ENCODE data around the gene AUTS2. TPM values are rescaled to one million over a fixed set of nuclear protein-coding genes. Genes with fewer than 3 reads are reported as not detected.

Gene AUTS2
- total RNA-seq, 1 experiment from 2014 or later = 50.0 TPM

DNA sequence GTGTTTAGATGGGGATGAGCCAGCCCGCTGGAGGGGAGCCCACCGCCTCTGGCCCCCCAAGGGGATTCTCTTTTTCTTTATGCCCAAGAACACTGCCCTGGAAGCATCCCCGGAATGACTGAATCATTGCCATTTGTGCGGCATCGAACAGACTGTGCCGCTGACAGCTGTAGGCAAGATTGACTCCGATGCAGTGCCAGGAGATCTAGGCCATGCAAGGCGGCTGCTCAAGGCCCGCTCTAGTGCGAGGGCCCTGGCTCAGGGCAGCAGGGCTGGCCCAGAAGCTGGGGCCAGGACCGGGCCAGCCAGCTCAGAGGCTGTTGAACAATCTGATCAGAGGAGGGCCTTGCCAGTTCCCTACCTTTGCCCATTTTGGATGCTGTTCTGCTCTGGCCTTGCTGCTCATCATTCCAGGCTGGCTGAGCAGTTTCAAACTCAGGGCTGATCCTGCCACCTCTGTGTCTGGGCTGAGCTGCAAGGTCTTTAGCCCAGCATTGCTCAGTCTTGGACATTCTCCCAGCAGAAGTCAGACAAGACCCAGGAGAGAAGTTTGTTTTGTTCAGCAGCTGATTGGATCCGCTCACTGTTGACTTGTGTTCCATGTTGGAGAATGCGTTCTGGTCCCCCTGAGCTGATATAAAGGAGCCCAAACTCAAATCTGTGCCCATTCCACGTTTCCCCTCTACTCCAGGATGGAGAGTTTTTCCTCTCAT is 1048.4 kb downstream of the AUTS2 start:
- ATAC-seq = no peak
- ChIA-PET CTCF (no interaction called here), POLR2A (no interaction called here)
- Mint-ChIP-seq H3K9me3 (no peaks in the 10 kb centered on the region), H3K27ac (no peak overlapping the region), H3K4me3 (no peak overlapping the region), H3K36me3 (no peaks in the 10 kb centered on the region), H3K27me3 (ENCODE audit: low read depth) (no peaks in the 10 kb centered on the region), H3K4me1 (peaks cover 3% of the 10 kb centered on the region; the same call in 1 of the 2 replicates)
- TF ChIP-seq NR3C1 (CRISPR knock-in tag; conservative IDR thresholded peaks at IDR 0.05; ENCODE audit: low read depth) (no peak), SMAD4 (CRISPR knock-in tag; IDR thresholded peaks at IDR 0.05) (no peak), ELF4 (CRISPR knock-in tag; IDR thresholded peaks at IDR 0.05; ENCODE audit: low read depth) (no peak), NR2C2 (CRISPR knock-in tag; IDR thresholded peaks at IDR 0.05) (no peak), ETV6 (CRISPR knock-in tag; IDR thresholded peaks at IDR 0.05) (no peak), NR1H2 (CRISPR knock-in tag; IDR thresholded peaks at IDR 0.05) (no peak), SP1 (CRISPR knock-in tag; conservative IDR thresholded peaks at IDR 0.05) (no peak), ZNF121 (CRISPR knock-in tag; IDR thresholded peaks at IDR 0.05) (no peak), GTF2I (CRISPR knock-in tag; conservative IDR thresholded peaks at IDR 0.05) (no peak), TEAD4 (CRISPR knock-in tag; IDR thresholded peaks at IDR 0.05) (no peak), CREM (CRISPR knock-in tag; IDR thresholded peaks at IDR 0.05) (no peak)
- TF ChIP-seq, protein P1, sequence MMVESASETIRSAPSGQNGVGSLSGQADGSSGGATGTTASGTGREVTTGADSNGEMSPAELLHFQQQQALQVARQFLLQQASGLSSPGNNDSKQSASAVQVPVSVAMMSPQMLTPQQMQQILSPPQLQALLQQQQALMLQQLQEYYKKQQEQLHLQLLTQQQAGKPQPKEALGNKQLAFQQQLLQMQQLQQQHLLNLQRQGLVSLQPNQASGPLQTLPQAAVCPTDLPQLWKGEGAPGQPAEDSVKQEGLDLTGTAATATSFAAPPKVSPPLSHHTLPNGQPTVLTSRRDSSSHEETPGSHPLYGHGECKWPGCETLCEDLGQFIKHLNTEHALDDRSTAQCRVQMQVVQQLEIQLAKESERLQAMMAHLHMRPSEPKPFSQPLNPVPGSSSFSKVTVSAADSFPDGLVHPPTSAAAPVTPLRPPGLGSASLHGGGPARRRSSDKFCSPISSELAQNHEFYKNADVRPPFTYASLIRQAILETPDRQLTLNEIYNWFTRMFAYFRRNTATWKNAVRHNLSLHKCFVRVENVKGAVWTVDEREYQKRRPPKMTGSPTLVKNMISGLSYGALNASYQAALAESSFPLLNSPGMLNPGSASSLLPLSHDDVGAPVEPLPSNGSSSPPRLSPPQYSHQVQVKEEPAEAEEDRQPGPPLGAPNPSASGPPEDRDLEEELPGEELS (CRISPR knock-in tag; IDR thresholded peaks at IDR 0.05) = no peak
- TF ChIP-seq, protein P2, sequence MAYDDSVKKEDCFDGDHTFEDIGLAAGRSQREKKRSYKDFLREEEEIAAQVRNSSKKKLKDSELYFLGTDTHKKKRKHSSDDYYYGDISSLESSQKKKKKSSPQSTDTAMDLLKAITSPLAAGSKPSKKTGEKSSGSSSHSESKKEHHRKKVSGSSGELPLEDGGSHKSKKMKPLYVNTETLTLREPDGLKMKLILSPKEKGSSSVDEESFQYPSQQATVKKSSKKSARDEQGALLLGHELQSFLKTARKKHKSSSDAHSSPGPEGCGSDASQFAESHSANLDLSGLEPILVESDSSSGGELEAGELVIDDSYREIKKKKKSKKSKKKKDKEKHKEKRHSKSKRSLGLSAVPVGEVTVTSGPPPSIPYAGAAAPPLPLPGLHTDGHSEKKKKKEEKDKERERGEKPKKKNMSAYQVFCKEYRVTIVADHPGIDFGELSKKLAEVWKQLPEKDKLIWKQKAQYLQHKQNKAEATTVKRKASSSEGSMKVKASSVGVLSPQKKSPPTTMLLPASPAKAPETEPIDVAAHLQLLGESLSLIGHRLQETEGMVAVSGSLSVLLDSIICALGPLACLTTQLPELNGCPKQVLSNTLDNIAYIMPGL (CRISPR knock-in tag; IDR thresholded peaks at IDR 0.05) = no peak
- TF ChIP-seq, protein P3, sequence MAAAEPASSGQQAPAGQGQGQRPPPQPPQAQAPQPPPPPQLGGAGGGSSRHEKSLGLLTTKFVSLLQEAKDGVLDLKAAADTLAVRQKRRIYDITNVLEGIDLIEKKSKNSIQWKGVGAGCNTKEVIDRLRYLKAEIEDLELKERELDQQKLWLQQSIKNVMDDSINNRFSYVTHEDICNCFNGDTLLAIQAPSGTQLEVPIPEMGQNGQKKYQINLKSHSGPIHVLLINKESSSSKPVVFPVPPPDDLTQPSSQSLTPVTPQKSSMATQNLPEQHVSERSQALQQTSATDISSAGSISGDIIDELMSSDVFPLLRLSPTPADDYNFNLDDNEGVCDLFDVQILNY (CRISPR knock-in tag; IDR thresholded peaks at IDR 0.05) = no peak
- TF ChIP-seq, protein P4, sequence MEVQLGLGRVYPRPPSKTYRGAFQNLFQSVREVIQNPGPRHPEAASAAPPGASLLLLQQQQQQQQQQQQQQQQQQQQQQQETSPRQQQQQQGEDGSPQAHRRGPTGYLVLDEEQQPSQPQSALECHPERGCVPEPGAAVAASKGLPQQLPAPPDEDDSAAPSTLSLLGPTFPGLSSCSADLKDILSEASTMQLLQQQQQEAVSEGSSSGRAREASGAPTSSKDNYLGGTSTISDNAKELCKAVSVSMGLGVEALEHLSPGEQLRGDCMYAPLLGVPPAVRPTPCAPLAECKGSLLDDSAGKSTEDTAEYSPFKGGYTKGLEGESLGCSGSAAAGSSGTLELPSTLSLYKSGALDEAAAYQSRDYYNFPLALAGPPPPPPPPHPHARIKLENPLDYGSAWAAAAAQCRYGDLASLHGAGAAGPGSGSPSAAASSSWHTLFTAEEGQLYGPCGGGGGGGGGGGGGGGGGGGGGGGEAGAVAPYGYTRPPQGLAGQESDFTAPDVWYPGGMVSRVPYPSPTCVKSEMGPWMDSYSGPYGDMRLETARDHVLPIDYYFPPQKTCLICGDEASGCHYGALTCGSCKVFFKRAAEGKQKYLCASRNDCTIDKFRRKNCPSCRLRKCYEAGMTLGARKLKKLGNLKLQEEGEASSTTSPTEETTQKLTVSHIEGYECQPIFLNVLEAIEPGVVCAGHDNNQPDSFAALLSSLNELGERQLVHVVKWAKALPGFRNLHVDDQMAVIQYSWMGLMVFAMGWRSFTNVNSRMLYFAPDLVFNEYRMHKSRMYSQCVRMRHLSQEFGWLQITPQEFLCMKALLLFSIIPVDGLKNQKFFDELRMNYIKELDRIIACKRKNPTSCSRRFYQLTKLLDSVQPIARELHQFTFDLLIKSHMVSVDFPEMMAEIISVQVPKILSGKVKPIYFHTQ (CRISPR knock-in tag; IDR thresholded peaks at IDR 0.05) = no peak
- TF ChIP-seq, protein P5, sequence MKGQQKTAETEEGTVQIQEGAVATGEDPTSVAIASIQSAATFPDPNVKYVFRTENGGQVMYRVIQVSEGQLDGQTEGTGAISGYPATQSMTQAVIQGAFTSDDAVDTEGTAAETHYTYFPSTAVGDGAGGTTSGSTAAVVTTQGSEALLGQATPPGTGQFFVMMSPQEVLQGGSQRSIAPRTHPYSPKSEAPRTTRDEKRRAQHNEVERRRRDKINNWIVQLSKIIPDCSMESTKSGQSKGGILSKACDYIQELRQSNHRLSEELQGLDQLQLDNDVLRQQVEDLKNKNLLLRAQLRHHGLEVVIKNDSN (CRISPR knock-in tag; IDR thresholded peaks at IDR 0.05) = no peak
- no peak for DNase-seq (ENCODE audit: low spot score)

DNA sequence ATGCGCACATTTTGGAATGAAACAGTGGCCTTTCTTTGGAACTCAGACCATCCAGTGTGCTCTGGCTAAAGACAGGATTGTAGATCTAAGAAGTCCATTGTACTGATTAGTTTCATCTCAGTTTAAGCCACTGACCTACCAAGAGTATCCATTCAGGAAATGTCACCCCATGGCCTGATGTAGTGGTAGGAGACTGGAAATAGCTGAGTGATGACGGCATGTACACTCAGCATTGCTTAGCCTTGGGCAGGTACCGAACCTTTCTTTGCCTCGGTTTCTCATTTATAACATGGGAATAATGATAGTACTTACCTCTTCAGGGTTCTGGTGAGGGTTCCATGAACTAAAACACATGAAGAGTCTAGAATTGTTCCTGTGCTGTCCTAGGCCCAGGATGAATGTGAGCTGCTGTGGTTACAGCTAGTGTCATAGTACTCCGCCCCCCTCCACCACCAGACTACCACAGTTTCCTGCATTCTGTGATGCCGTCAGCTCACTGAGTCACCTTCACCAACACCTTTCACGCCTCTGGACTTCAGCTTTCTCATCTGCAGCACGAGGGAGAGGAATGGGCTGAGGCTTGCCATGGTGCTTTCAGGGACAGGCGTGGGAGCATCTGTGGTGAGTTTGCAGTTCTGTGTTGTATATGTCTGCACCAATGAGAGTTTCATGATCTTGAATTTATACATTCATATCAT is 1049.7 kb downstream of the AUTS2 start:
- Mint-ChIP-seq H3K27ac (no peak overlapping the region), H3K4me3 (no peak overlapping the region), H3K27me3 (ENCODE audit: low read depth) (no peaks in the 10 kb centered on the region), H3K9me3 (no peaks in the 10 kb centered on the region), H3K4me1 (peaks cover 3% of the 10 kb centered on the region; the same call in 1 of the 2 replicates), H3K36me3 (no peaks in the 10 kb centered on the region)
- no peak for DNase-seq (ENCODE audit: low spot score)
- ChIA-PET CTCF (no interaction called here), POLR2A (no interaction called here)
- ATAC-seq = no peak
- TF ChIP-seq ZNF121 (CRISPR knock-in tag; IDR thresholded peaks at IDR 0.05) (no peak), ZNF396 (CRISPR knock-in tag; IDR thresholded peaks at IDR 0.05; ENCODE audit: borderline replicate concordance) (no peak), NR3C1 (CRISPR knock-in tag; conservative IDR thresholded peaks at IDR 0.05; ENCODE audit: low read depth) (no peak), CREM (CRISPR knock-in tag; IDR thresholded peaks at IDR 0.05) (no peak), ATF1 (CRISPR knock-in tag; IDR thresholded peaks at IDR 0.05) (no peak), GABPB1 (CRISPR knock-in tag; IDR thresholded peaks at IDR 0.05) (no peak), NFE2L1 (CRISPR knock-in tag; IDR thresholded peaks at IDR 0.05) (no peak)
- TF ChIP-seq, protein P1 (CRISPR knock-in tag; IDR thresholded peaks at IDR 0.05) = no peak
- TF ChIP-seq, protein P6, sequence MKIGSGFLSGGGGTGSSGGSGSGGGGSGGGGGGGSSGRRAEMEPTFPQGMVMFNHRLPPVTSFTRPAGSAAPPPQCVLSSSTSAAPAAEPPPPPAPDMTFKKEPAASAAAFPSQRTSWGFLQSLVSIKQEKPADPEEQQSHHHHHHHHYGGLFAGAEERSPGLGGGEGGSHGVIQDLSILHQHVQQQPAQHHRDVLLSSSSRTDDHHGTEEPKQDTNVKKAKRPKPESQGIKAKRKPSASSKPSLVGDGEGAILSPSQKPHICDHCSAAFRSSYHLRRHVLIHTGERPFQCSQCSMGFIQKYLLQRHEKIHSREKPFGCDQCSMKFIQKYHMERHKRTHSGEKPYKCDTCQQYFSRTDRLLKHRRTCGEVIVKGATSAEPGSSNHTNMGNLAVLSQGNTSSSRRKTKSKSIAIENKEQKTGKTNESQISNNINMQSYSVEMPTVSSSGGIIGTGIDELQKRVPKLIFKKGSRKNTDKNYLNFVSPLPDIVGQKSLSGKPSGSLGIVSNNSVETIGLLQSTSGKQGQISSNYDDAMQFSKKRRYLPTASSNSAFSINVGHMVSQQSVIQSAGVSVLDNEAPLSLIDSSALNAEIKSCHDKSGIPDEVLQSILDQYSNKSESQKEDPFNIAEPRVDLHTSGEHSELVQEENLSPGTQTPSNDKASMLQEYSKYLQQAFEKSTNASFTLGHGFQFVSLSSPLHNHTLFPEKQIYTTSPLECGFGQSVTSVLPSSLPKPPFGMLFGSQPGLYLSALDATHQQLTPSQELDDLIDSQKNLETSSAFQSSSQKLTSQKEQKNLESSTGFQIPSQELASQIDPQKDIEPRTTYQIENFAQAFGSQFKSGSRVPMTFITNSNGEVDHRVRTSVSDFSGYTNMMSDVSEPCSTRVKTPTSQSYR (CRISPR knock-in tag; IDR thresholded peaks at IDR 0.05) = no peak
